ENCODE results near the gene DNM3.

DNM3 gene

DNA sequence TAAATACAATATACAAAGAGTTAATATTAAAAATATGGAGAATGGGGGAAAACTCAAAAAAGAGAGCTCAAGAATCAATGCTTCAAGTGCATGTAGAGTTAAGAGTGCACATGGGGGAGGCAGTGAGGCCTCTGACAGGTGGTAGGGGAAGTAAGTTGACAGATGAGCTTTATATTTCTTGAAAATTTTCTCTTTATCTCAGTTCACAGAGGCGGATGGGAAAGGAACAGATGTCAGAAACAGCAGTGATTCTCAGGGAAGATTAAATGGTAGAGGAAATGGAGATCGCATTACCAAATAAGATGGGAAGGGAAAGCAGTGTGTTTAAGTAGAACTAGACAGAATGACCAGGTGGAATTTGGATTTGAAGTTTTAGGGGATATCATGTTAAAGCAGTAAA is 379.1 kb downstream of the DNM3 start:
- no peak for DNase-seq (ENCODE audit: low read depth in 2 of 3, low spot score in 2 of 3)

GRCh38 chr1:172221436-172221835 is 380.1 kb downstream of the DNM3 start:
- DNase-seq (ENCODE audit: low read depth in 2 of 3, low spot score in 2 of 3): no peak

- DNase-seq (ENCODE audit: low read depth in 2 of 3, low spot score in 2 of 3): no peak
Measured at GRCh38 chr1:172224871-172225270, 383.6 kb downstream of the DNM3 start.

DNA sequence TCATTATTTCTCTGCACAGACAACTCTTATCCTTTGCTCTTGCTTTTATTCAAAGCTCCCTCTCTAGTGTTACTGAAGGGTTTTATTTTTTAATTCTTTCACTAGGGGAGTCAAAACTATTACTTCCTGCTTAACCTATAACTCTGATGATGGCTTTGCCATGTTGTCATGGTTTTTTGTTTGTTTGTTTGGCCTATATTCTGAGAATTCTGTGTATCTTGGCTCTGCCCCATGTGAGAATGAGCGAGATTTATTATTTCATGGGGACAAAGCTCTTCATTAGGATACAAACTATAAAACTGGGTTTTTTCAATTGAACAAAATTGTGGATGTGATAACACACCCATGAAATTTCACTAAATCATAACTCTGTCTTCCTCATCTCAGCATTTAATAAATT is 388.6 kb downstream of the DNM3 start:
- no peak for DNase-seq (ENCODE audit: low read depth in 2 of 3, low spot score in 2 of 3)

DNA sequence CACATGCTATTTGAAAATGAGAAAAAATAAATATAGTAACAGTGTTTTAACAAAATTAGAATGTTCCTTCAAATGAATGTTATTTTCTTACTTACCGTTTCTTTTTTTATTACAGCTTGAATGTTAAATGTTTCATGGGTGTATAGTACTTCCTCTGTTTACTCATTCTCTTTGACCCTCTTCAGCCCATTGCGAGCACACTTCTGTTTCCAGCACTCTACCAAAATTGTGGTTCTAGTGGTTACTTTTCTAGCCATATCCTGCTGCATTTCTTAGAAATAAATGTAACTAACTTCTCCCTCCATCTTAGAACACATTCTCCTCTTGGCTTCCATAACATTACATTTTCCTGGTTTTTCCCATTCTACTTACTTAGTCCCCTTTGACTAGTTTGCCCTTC is 389.2 kb downstream of the DNM3 start:
- DNase-seq (ENCODE audit: low read depth in 2 of 3, low spot score in 2 of 3): no peak

GRCh38 chr1:172236958-172237357 is 395.7 kb downstream of the DNM3 start:
- DNase-seq (ENCODE audit: low read depth in 2 of 3, low spot score in 2 of 3): no peak

DNA sequence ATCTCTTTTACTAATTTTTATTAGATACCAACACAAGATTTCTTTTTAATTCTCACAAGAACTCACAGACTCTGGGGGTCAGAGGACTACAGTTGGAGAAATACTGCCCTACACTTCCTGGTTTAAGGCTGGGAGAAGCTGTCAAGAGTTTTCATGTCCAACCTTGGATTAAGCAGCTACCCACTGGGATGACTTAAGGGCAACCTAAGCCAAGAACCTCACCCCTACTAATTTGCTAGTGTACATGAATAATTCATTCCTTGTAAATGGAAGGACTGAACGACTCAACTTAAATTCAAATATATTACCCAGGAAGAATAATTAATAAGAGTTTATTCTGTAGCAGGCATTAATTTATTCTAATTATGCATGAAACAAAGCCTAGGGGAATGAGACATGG is 396.9 kb downstream of the DNM3 start:
- DNase-seq (ENCODE audit: low read depth in 2 of 3, low spot score in 2 of 3): no peak

DNA sequence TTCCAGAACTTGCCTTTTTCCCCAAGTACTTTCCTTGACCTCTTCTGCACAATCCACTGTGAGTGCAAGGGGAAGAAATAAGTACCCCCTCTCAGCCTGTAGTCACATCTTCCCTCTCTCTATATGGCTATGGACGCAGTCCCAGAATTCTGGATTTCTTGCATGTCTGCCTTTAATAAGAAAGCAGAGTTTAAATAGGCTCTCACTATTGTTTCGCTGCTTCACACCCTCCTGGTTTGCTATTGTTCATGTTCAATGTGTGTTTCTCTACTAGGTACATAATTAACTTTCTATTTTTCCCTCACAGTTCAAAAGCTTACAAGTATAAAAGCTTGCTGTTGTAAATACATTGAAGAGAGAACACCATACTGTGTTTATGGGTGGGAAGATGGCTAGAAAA is 397.7 kb downstream of the DNM3 start:
- DNase-seq (ENCODE audit: low read depth in 2 of 3, low spot score in 2 of 3): no peak

- no peak for DNase-seq (ENCODE audit: low read depth in 2 of 3, low spot score in 2 of 3)
Measured at GRCh38 chr1:172239901-172240300, 398.6 kb downstream of the DNM3 start.

GRCh38 chr1:172241540-172241939 is 400.2 kb downstream of the DNM3 start:
- no peak for DNase-seq (ENCODE audit: low read depth in 2 of 3, low spot score in 2 of 3)

DNA sequence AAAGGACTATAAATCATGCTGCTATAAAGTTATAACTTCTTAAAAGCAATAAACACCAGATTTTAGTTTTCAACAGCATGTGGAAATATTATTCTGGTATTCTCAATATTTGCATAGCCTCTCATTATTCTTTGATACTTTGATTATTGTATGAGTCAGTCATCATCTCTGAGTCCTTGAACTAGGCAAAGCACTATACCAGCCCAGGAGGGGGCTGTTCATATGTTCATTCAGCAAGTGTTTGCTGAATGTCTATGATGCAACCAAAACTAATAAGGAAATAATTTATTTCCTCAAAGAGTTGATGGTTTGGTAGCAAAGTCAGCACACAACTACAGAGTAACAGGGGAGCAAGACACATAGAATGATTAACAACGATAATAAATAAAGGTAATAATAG is 403.6 kb downstream of the DNM3 start:
- no peak for DNase-seq (ENCODE audit: low read depth in 2 of 3, low spot score in 2 of 3)

DNA sequence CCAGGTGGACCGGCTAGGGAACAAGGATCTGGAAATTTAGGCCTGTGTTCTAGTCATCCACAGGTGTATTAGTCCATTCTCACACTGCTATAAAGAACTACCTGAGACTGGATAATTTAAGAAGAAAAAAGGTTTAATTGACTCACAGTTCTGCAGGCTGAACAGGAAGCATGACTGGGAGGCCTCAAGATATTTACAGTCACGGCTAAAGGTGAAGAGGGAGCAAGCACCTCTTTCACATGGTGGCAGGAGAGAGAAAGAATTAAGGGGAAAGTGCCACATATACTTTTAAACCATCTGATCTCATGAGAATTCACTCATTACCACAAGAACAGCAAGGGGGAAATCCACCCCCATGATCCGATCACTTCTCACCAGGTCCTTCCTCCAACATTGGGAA is 404.5 kb downstream of the DNM3 start:
- DNase-seq (ENCODE audit: low read depth in 2 of 3, low spot score in 2 of 3): no peak

- no peak for DNase-seq (ENCODE audit: low read depth in 2 of 3, low spot score in 2 of 3)
Measured at GRCh38 chr1:172246521-172247390, 405.5 kb downstream of the DNM3 start.

DNA sequence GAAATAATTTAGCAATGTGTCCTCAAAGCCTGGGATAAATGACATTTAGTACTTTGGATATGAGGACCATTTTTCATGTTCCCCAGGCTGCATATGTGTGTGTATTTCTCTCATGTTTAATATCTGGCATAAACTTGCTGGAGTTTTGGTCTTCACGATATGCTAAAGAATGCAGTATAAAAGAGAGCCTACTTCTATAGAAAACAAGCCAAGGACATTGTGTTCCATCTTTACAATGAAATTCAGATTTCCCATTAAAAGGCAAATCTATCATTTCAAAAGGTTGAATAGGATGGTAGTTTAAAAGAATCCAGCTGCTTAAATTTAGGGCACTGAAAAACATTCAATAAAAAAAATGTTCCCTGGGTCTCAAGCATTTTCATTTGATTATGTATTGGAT is 410.2 kb downstream of the DNM3 start:
- no peak for DNase-seq (ENCODE audit: low read depth in 2 of 3, low spot score in 2 of 3)

- no peak for DNase-seq (ENCODE audit: low read depth in 2 of 3, low spot score in 2 of 3)
Measured at GRCh38 chr1:172252321-172252720, 411.0 kb downstream of the DNM3 start.

GRCh38 chr1:172252958-172253357 is 411.7 kb downstream of the DNM3 start:
- DNase-seq (ENCODE audit: low read depth in 2 of 3, low spot score in 2 of 3): no peak

GRCh38 chr1:172254521-172255222 is 413.4 kb downstream of the DNM3 start:
- no peak for DNase-seq (ENCODE audit: low read depth in 2 of 3, low spot score in 2 of 3)

DNA sequence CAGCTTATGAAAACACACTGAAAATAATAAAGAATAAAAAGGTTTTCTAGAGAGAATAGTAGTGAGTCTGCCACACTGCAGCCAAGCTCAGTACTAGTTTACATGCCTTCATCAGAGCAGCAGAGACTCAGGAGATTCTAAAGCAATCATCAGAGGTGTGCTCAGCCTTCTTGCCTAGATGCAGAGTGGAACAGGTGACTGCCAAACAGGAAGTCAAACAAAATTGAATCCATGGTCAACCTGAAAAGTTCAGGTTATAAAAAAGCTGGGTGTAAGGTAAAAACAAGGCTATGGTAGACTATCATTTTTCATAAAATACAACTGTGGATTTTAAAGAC is 413.9 kb downstream of the DNM3 start:
- no peak for DNase-seq (ENCODE audit: low read depth in 2 of 3, low spot score in 2 of 3)

GRCh38 chr1:172265905-172266304 is 424.6 kb downstream of the DNM3 start:
- no peak for DNase-seq (ENCODE audit: low read depth in 2 of 3, low spot score in 2 of 3)

DNA sequence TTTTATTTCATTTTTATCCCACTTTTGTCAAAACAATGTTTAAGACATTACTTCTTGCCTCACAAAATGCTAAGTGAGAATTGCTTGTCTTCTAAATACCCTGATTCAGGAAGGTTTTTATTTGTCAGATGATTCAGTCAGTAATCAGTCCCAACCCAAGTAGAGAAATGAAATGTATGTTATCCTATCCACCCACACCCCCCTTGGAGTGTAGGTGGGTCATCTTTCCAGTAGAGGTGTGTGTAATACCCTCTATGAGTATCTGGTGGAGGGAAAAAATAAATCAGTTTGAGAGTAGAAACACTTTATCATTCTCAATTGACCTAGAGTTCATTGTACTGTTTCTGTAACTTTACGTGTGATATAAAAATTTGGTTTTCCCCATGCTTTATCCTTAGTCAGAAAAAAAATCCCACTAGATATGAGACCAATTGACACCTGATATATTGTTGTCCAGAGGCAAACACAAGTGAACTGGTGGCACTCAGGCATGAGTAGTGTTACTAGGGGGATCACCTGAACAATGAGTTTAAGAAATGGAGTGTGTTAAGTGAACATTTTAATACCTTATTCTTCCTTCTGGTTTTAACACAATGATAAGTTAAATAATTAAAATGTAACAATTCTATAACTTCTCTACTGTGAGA is 425.4 kb downstream of the DNM3 start:
- DNase-seq (ENCODE audit: low read depth in 2 of 3, low spot score in 2 of 3): no peak

DNA sequence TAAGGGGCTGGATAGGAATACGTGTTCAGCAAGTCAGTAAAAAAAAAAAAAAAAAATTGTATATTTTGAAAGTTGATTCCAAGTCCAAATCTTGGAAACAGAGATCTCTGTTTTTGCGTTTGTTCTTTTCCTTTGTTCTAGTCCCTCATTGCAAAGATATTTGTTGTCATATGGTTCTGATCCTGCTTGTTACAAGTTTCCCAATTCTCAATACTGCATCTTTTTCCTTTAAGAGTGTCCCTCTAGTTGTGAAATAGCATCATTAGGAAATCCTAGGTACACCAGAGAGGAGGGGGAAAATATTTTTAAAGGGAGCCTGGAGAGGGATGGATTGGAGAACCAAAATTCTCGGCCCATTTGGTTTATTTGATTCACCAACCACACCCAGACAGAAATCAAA is 426.9 kb downstream of the DNM3 start:
- no peak for DNase-seq (ENCODE audit: low read depth in 2 of 3, low spot score in 2 of 3)

DNA sequence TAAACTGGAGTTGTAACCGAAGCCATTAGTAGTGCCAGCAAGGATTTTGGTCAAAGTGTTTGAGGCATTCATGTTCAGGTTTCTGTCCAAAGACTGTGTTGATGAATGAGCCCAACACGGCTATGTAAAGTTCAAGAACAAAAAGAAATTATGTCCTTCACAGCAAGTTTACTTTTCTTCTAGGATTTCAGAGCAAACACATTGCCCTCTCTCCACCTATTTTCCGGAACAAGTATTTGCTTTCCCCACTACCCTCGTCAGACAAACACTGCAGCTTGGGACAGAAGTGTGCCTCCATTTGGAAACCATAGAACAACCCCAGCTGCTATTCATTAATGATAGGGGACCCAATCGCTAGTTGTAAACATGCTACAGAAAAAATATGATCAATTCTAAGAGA is 427.8 kb downstream of the DNM3 start:
- no peak for DNase-seq (ENCODE audit: low read depth in 2 of 3, low spot score in 2 of 3)
